ENCODE data around the gene EIF4H.
"Not testable (repeated sequence)": the region's sequence is repeated elsewhere in the genome, so short reads cannot be mapped to it uniquely, and the experiment has no call there.

EIF4H gene

GRCh38 chr7:74173866-74174605, at the start of gene EIF4H:
TSS of gene EIF4H (plus strand) at chr7:74174356. CDS start at chr7:74174384, 28 bp downstream.
- DNase-seq = peak; percentile 91

- no peak for DNase-seq
These were observed 47.8 kb upstream of the EIF4H start for GRCh38 chr7:74126220-74126880.

- no peak for DNase-seq
These were observed 44.3 kb upstream of the EIF4H start for GRCh38 chr7:74129887-74130286.

- no peak for DNase-seq
These were observed 43.6 kb upstream of the EIF4H start for GRCh38 chr7:74130518-74130917.

- DNase-seq = peak; percentile 36
These were observed 40.0 kb upstream of the EIF4H start for GRCh38 chr7:74134117-74134620.

GRCh38 chr7:74138334-74138867, 35.8 kb upstream of the EIF4H start:
- DNase-seq = no peak

- DNase-seq = no peak
These were observed 35.0 kb upstream of the EIF4H start for GRCh38 chr7:74138945-74139843.

- no peak for DNase-seq
These were observed 32.5 kb upstream of the EIF4H start for GRCh38 chr7:74141705-74142104.

GRCh38 chr7:74143383-74143782, 30.8 kb upstream of the EIF4H start:
- no peak for DNase-seq

- no peak for DNase-seq
These were observed 25.7 kb upstream of the EIF4H start for GRCh38 chr7:74148491-74148890.

- DNase-seq = no peak
These were observed 25.1 kb upstream of the EIF4H start for GRCh38 chr7:74149071-74149470.

- DNase-seq = no peak
These were observed 24.6 kb upstream of the EIF4H start for GRCh38 chr7:74149603-74150002.

- no peak for DNase-seq
These were observed 20.4 kb upstream of the EIF4H start for GRCh38 chr7:74153736-74154135.

GRCh38 chr7:74155810-74156395, 18.3 kb upstream of the EIF4H start:
- no peak for DNase-seq

- no peak for DNase-seq
These were observed 16.6 kb upstream of the EIF4H start for GRCh38 chr7:74157605-74158004.

- DNase-seq = no peak
These were observed 9.1 kb upstream of the EIF4H start for GRCh38 chr7:74164985-74165456.

- DNase-seq = no peak
These were observed 8.1 kb upstream of the EIF4H start for GRCh38 chr7:74165867-74166593.

- DNase-seq = not testable (repeated sequence)
These were observed 6.8 kb upstream of the EIF4H start for GRCh38 chr7:74167324-74167723.

GRCh38 chr7:74173074-74173473, 1.1 kb upstream of the EIF4H start:
- DNase-seq = no peak

GRCh38 chr7:74173491-74173865, 678 bp upstream of the EIF4H start:
- no peak for DNase-seq

GRCh38 chr7:74174606-74175082, 488 bp downstream of the EIF4H start:
- DNase-seq = peak; percentile 33

GRCh38 chr7:74175340-74175739, 1.2 kb downstream of the EIF4H start:
- DNase-seq = no peak
